BE2C (cell line): ENCODE measurements around the gene NF1.

Experiments used
- DNase-seq: peaks from one replicate; pipeline ENCODE4 v3.0.0-alpha.2; 2020
- H3K27me3 ChIP-seq: fragments of 250-450 bp; sonication (Bioruptor Pico); 2 replicates; pipeline ENCODE4 v1.5.1; 2020; ENCODE audit warnings: mild to moderate bottlenecking
- H3K36me3 ChIP-seq: fragments of 250-450 bp; sonication (Bioruptor Pico); 2 replicates; pipeline ENCODE4 v1.5.1; 2020; ENCODE audit warnings: mild to moderate bottlenecking
- H3K4me1 ChIP-seq: fragments of 250-450 bp; sonication (Bioruptor Pico); 2 replicates; pipeline ENCODE4 v1.5.1; 2020
- H3K4me3 ChIP-seq: 2 replicates; pipeline ENCODE4 v1.5.1; 2011; ENCODE audit warnings: low read depth, low read length
- H3K9me3 ChIP-seq: fragments of 250-450 bp; sonication (Bioruptor Pico); 2 replicates; pipeline ENCODE4 v1.5.1; 2020
- CTCF ChIP-seq: IDR thresholded peaks from 2 replicates; pipeline ENCODE4 v1.5.1; 2012; ENCODE audit warnings: mild to moderate bottlenecking, low read depth, low read length

NF1 gene

GRCh38 chr17:31318298-31318801, 223.6 kb downstream of the NF1 start:
- no peak for DNase-seq
- Histone ChIP-seq H3K4me3 (no peak overlapping the region), H3K9me3 (no peaks in the 10 kb centered on the region), H3K36me3 (no peaks in the 10 kb centered on the region), H3K4me1 (no peaks in the 10 kb centered on the region), H3K27me3 (no peaks in the 10 kb centered on the region)
- no peak for TF ChIP-seq CTCF

GRCh38 chr17:31318851-31319661, 224.3 kb downstream of the NF1 start:
- no peak for TF ChIP-seq CTCF
- Histone ChIP-seq H3K4me3 (no peak overlapping the region), H3K9me3 (no peaks in the 10 kb centered on the region), H3K4me1 (no peaks in the 10 kb centered on the region), H3K36me3 (no peaks in the 10 kb centered on the region), H3K27me3 (no peaks in the 10 kb centered on the region)
- DNase-seq, result no peak

GRCh38 chr17:31320241-31320640, 225.5 kb downstream of the NF1 start:
- no peak overlapping the region for H3K4me3 ChIP-seq
- no peak for DNase-seq
- H3K4me1 ChIP-seq, result no peaks in the 10 kb centered on the region
- no peaks in the 10 kb centered on the region for H3K36me3 ChIP-seq
- H3K27me3 ChIP-seq, result no peaks in the 10 kb centered on the region
- H3K9me3 ChIP-seq, result no peaks in the 10 kb centered on the region
- TF ChIP-seq CTCF, result no peak

- no peak for TF ChIP-seq CTCF
- Histone ChIP-seq H3K9me3 (no peaks in the 10 kb centered on the region), H3K36me3 (no peaks in the 10 kb centered on the region), H3K4me1 (no peaks in the 10 kb centered on the region), H3K4me3 (no peak overlapping the region), H3K27me3 (no peaks in the 10 kb centered on the region)
- DNase-seq, result no peak
Observed at GRCh38 chr17:31320791-31321190, 226.0 kb downstream of the NF1 start.

- no peaks in the 10 kb centered on the region for H3K27me3 ChIP-seq
- no peak for TF ChIP-seq CTCF
- H3K4me3 ChIP-seq, result no peak within 1 kb of the TSS
- H3K9me3 ChIP-seq, result no peaks in the 10 kb centered on the region
- no peaks in the 10 kb centered on the region for H3K36me3 ChIP-seq
- no peak for DNase-seq
- H3K4me1 ChIP-seq, result no peaks in the 10 kb centered on the region
Observed at GRCh38 chr17:31321481-31321880, 226.7 kb downstream of the NF1 start, which contains the start of gene EVI2A. EVI2A (minus strand) TSS chr17:31321622; CDS start chr17:31319013, 2,609 bp downstream.

- no peak for TF ChIP-seq CTCF
- Histone ChIP-seq H3K4me1 (no peaks in the 10 kb centered on the region), H3K27me3 (no peaks in the 10 kb centered on the region), H3K4me3 (no peak overlapping the region), H3K36me3 (no peaks in the 10 kb centered on the region), H3K9me3 (no peaks in the 10 kb centered on the region)
- no peak for DNase-seq
Observed at GRCh38 chr17:31321966-31322365, 227.2 kb downstream of the NF1 start.
